Astrocyte (in vitro differentiated cells and primary cell): ENCODE results near the gene MLXIPL. TPM values are rescaled to one million over a fixed set of nuclear protein-coding genes. Genes with fewer than 3 reads are reported as not detected.

ENCODE experiments used
- DNase-seq: peaks from one replicate; pipeline ENCODE4 v3.0.0-alpha.2; 2010; ENCODE audit warnings: low read depth
- FAIRE-seq: peaks from 2 replicates; lab custom pipeline; 2011; peaks lifted over from hg19 to GRCh38; lab: Jason Lieb, UNC
- H2AFZ ChIP-seq: 2 replicates; pipeline ENCODE4 v1.6.0; 2012; ENCODE audit warnings: low read depth, low read length, inconsistent platforms
- H3K27ac ChIP-seq: 2 replicates; pipeline ENCODE4 v1.5.1; 2011; ENCODE audit warnings: low read depth, low read length, inconsistent platforms
- H3K27me3 ChIP-seq: 2 replicates; pipeline ENCODE4 v1.6.0; 2011; ENCODE audit warnings: low read length, inconsistent platforms; ENCODE audit not compliant: insufficient read depth
- H3K36me3 ChIP-seq: 2 replicates; pipeline ENCODE4 v1.5.1; 2011; ENCODE audit warnings: low read length, inconsistent platforms; ENCODE audit not compliant: insufficient read depth
- H3K4me1 ChIP-seq: 2 replicates; pipeline ENCODE4 v1.5.1; 2011; ENCODE audit warnings: low read length, inconsistent platforms; ENCODE audit not compliant: insufficient read depth
- H3K4me2 ChIP-seq: 2 replicates; pipeline ENCODE4 v1.6.0; 2012; ENCODE audit warnings: low read length, inconsistent platforms
- H3K4me3 ChIP-seq: 2 replicates; pipeline ENCODE4 v1.5.1; 2011; ENCODE audit warnings: low read depth, mild to moderate bottlenecking, low read length, inconsistent platforms; ENCODE audit not compliant: insufficient read depth
- H3K79me2 ChIP-seq: 2 replicates; pipeline ENCODE4 v1.6.0; 2012; ENCODE audit warnings: mild to moderate bottlenecking, low read length, inconsistent platforms; ENCODE audit not compliant: insufficient read depth
- H3K9ac ChIP-seq: 2 replicates; pipeline ENCODE4 v1.6.0; 2012; ENCODE audit warnings: mild to moderate bottlenecking, low read length, inconsistent platforms
- H3K9me3 ChIP-seq: 2 replicates; pipeline ENCODE4 v1.5.1; 2012; ENCODE audit warnings: low read depth, mild to moderate bottlenecking, low read length, inconsistent platforms; ENCODE audit not compliant: insufficient read depth
- H4K20me1 ChIP-seq: 2 replicates; pipeline ENCODE4 v1.6.0; 2012; ENCODE audit warnings: low read length, inconsistent platforms; ENCODE audit not compliant: insufficient read depth
- H3K27ac Mint-ChIP-seq: one replicate; pipeline ENCODE4 v1.8.0; 2021; ENCODE audit warnings: mild to moderate bottlenecking, mixed read lengths; ENCODE audit not compliant: unreplicated experiment
- H3K27me3 Mint-ChIP-seq: one replicate; pipeline ENCODE4 v1.8.0; 2021; ENCODE audit warnings: low read depth, mixed read lengths; ENCODE audit not compliant: unreplicated experiment
- H3K36me3 Mint-ChIP-seq: one replicate; pipeline ENCODE4 v1.8.0; 2021; ENCODE audit warnings: low read depth, mixed read lengths; ENCODE audit not compliant: unreplicated experiment
- H3K4me1 Mint-ChIP-seq: one replicate; pipeline ENCODE4 v1.8.0; 2021; ENCODE audit warnings: low read depth, mixed read lengths; ENCODE audit not compliant: unreplicated experiment
- H3K4me3 Mint-ChIP-seq: one replicate; pipeline ENCODE4 v1.8.0; 2021; ENCODE audit warnings: mild to moderate bottlenecking, moderate library complexity, mixed read lengths; ENCODE audit not compliant: unreplicated experiment
- H3K9me3 Mint-ChIP-seq: one replicate; pipeline ENCODE4 v1.8.0; 2021; ENCODE audit warnings: mild to moderate bottlenecking, mixed read lengths; ENCODE audit not compliant: unreplicated experiment
- EZH2 ChIP-seq: IDR thresholded peaks from 2 replicates; pipeline ENCODE4 v1.6.1; 2012; ENCODE audit warnings: mild to moderate bottlenecking, low read length, inconsistent platforms; ENCODE audit not compliant: insufficient read depth
- total RNA-seq: library from RNA; stranded (reverse); gene quantifications from 2 replicates; pipeline ENCODE4 v1.2.1, GENCODE V29; 2021
- TF ChIP-seq, protein P1 (sequence below): IDR thresholded peaks from 2 replicates; pipeline ENCODE4 v1.5.1; 2011; ENCODE audit warnings: low read depth, mild to moderate bottlenecking, inconsistent platforms, low read length, moderate library complexity; ENCODE audit not compliant: insufficient read depth

The MLXIPL gene
- total RNA-seq, 1 donor from 2014 or later, result 0.41 TPM

DNA sequence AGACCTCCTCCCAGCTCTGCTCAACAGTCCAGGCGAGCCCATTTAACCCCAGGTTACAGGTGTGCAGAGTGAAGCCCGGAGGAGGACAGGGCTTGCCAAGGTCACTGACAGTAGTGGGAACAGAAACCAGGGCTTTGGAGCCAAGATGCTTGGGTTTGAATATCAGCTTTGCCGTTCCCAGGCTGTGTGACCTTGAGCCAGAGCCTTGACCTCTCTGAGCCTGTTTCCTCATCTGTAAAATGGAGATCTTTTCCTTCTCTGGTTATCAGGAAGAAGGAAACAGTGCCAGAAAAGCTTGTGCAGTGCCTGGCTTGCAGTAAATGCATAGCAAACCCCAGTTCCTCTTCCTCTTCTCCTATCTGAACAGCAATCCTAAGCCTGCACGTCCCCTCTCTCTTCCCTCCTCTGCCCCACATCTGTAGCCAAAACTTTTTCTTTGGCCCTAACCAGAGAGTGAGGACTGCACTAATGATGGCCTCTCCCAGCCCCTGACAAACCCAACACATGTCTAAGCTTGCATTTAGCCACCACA, 21.4 kb upstream of the MLXIPL start:
- H3K27ac ChIP-seq, result no peak overlapping the region
- H3K36me3 ChIP-seq, result no peaks in the 10 kb centered on the region
- no peak overlapping the region for H2AFZ ChIP-seq
- DNase-seq, result no peak
- FAIRE-seq, result no peak
- H3K9ac ChIP-seq, result no peak overlapping the region
- TF ChIP-seq, protein P1, sequence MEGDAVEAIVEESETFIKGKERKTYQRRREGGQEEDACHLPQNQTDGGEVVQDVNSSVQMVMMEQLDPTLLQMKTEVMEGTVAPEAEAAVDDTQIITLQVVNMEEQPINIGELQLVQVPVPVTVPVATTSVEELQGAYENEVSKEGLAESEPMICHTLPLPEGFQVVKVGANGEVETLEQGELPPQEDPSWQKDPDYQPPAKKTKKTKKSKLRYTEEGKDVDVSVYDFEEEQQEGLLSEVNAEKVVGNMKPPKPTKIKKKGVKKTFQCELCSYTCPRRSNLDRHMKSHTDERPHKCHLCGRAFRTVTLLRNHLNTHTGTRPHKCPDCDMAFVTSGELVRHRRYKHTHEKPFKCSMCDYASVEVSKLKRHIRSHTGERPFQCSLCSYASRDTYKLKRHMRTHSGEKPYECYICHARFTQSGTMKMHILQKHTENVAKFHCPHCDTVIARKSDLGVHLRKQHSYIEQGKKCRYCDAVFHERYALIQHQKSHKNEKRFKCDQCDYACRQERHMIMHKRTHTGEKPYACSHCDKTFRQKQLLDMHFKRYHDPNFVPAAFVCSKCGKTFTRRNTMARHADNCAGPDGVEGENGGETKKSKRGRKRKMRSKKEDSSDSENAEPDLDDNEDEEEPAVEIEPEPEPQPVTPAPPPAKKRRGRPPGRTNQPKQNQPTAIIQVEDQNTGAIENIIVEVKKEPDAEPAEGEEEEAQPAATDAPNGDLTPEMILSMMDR, result no peak
- TF ChIP-seq EZH2, result no peak
- no peaks in the 10 kb centered on the region for H3K79me2 ChIP-seq
- Mint-ChIP-seq H3K36me3 (no peaks in the 10 kb centered on the region), H3K4me1 (no peaks in the 10 kb centered on the region), H3K27ac (no peak overlapping the region), H3K4me3 (no peak overlapping the region), H3K27me3 (peaks cover 65% of the 10 kb centered on the region), H3K9me3 (peaks cover 4% of the 10 kb centered on the region)
- no peaks in the 10 kb centered on the region for H3K4me1 ChIP-seq
- no peak overlapping the region for H3K4me3 ChIP-seq
- peaks cover 52% of the 10 kb centered on the region for H3K27me3 ChIP-seq
- H3K9me3 ChIP-seq, result peaks cover 11% of the 10 kb centered on the region
- no peak overlapping the region for H3K4me2 ChIP-seq
- H4K20me1 ChIP-seq, result peaks cover 3% of the 10 kb centered on the region

DNA sequence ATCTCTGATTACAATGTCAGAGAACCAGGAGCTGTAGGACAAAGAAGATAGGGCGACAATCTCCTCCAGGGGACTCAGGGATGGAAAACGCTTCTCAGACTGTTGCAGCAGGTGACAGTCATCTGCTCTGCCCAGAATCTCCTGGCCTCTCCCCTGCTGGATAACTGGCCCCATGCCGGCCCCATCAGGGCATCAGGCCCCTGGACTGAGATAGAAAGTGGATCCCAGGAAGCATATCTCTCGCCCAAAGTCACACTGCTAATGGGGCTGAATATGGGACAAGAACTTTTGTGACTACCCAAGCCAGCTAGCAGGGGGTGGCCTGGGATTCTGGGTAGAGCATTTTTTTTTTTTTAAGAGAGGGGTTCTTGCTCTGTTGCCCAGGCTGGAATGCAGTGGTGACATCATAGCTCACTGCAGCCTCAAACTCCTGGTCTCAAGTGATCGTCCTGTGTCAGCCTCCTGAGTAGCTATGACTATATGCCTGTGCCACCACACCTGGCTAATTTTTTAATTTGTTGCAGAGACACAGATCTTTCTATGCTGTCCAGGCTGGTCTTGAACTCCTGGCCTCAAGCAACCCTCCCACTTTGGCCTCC, 20.5 kb upstream of the MLXIPL start:
- TF ChIP-seq, protein P1, result no peak
- no peak for TF ChIP-seq EZH2
- Histone ChIP-seq H3K27me3 (peaks cover 45% of the 10 kb centered on the region), H3K36me3 (no peaks in the 10 kb centered on the region), H3K9me3 (peaks cover 11% of the 10 kb centered on the region), H3K4me3 (no peak overlapping the region), H3K9ac (no peak overlapping the region), H3K27ac (no peak overlapping the region), H3K4me1 (no peaks in the 10 kb centered on the region), H2AFZ (no peak overlapping the region), H4K20me1 (peaks cover 3% of the 10 kb centered on the region), H3K4me2 (no peak overlapping the region), H3K79me2 (no peaks in the 10 kb centered on the region)
- Mint-ChIP-seq H3K27ac (no peak overlapping the region), H3K4me1 (no peaks in the 10 kb centered on the region), H3K27me3 (peaks cover 58% of the 10 kb centered on the region), H3K4me3 (no peak overlapping the region), H3K36me3 (no peaks in the 10 kb centered on the region), H3K9me3 (peaks cover 4% of the 10 kb centered on the region)
- FAIRE-seq, result no peak
- no peak for DNase-seq

DNA sequence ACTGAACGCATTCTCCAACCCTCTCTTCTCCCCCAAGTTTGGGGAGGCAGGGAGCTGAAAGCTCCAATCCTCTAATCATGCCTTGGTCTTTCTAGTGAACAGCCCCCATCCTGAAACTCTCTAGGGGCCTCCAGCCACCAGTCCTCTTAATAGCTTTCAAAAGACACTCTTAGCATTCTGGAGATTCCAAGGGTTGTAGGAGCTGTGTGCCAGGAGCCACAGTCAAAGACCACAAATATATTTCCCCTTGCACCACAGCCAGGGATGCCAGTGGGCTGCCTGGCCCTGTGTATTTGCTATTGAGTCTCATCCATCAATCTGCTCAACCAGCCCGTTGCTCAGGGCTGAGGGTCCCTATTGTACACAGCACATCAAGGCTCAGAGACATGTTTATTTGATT, 18.5 kb upstream of the MLXIPL start:
- Histone ChIP-seq H3K27ac (no peak overlapping the region), H4K20me1 (peaks cover 3% of the 10 kb centered on the region), H3K4me1 (no peaks in the 10 kb centered on the region), H3K27me3 (peaks cover 29% of the 10 kb centered on the region), H3K4me3 (no peak overlapping the region), H3K79me2 (no peaks in the 10 kb centered on the region), H3K9ac (no peak overlapping the region), H2AFZ (no peak overlapping the region), H3K9me3 (peaks cover 11% of the 10 kb centered on the region), H3K36me3 (no peaks in the 10 kb centered on the region), H3K4me2 (no peak overlapping the region)
- no peak overlapping the region for H3K27ac Mint-ChIP-seq
- TF ChIP-seq, protein P1, result no peak
- TF ChIP-seq EZH2, result no peak
- peaks cover 41% of the 10 kb centered on the region for H3K27me3 Mint-ChIP-seq
- peaks cover 2% of the 10 kb centered on the region for H3K9me3 Mint-ChIP-seq
- DNase-seq (peak; percentile 17), FAIRE-seq (no peak)
- no peaks in the 10 kb centered on the region for H3K4me1 Mint-ChIP-seq
- H3K4me3 Mint-ChIP-seq, result no peak overlapping the region
- no peaks in the 10 kb centered on the region for H3K36me3 Mint-ChIP-seq
